ENCODE measurements around the gene PTPRG.

The PTPRG gene

DNA sequence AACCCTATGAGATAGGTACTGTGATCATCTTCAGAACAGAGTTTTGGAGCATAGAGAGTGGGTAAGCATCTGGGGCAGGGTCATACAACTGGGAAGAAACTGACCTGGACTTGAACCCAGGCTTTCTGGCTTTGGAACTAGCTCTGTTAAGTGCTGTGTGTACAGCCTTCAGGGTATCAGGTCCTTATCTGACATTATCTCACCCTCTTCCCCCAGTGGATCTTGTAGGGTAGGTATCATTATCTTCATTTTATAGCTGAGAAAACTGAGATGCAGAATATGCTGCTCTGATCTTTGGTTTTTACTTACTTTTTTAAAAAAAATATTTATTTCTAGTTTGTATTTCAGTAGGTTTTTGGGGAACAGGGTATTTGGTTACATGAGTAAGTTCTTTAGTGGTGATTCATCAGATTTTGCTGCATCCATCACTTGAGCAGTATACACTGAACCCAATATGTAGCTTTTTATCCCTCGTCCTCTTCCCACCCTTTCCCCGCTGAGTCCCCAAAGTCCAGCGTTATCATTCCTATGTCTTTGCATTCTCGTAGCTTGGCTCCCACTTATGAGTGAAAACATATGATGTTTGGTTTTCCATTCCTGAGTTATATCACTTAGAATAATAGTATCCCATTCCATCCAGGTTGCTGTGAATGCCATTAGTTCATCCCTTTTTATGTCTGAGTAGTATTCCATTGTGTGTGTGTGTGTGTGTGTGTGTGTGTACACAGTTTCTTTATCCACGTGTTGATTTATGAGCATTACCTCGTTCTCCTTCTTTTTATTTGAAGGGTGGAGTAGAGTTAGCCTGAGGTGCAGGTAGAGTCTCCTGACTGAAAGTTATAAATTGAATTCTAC is 271.2 kb downstream of the PTPRG start:
- DNase-seq: no peak

DNA sequence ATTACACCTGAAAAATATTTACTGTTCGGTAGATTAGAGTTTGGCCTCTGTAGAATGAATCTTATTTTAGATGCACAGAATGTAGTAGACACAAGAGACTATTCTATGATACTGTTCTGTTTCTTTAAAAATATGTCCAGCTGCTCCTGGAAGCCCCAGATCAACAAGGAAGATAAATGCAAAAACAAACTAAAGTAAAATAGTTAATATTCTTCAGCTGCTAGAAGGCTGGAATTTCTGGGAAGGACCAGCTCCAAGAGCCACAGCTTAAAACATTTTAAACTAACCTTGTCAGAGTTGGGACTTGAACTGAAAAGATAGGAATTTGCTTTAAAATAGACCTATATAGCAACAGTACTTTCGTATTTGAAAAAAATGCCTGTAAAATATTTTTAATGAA is 277.9 kb downstream of the PTPRG start:
- DNase-seq: no peak

DNA sequence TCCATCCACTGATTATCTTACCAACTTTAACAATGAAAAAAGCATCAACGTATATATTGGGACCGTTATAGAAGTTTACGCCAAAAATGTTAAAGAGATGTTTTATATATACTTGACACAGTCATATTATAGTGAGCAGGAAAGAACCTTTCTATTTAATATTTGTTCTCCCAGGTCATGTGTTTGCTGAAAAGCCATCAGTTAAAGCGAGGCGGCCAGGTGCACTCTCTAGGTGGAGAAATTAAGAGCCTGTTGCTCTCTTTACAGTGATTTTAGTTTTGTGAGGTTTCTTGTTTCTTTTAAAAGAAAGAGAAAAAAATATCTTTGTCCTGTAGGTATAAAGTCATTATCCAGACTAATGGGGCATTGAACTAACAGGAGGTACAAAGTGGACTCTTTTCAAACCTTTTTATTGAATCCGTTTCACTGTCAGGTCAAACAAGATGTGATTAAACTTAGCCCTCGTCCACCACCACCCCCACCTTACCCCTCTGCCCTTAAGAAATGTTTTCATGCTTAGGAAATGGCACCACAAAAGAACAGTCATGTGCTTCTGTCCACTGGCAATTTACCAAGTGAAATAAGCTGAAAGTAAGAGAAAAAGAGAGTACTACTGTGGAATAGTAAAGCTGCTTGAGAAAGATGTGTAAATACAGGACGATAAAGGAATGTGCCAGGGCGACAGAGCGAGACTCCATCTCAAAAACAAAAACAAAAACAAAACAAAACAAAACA is 279.9 kb downstream of the PTPRG start:
- DNase-seq: peak; percentile 65

DNA sequence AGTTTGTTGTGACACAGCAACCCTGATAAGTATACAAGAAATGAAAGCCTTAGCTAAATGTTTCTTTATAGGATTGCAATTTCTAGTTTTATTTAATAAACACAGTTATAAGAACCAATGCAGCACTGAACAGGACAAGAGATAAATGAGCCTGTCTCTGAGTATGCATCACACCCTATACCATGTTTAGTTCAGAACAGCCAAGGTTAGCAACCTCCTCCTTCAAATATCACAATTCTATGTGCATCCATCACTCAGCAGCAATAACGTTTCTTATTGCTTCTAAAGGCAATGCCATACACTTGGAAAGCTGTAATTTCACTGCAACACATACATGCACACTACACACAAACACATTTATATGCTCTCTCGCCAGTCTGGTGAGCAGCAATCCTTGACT is 280.6 kb downstream of the PTPRG start:
- DNase-seq: no peak

DNA sequence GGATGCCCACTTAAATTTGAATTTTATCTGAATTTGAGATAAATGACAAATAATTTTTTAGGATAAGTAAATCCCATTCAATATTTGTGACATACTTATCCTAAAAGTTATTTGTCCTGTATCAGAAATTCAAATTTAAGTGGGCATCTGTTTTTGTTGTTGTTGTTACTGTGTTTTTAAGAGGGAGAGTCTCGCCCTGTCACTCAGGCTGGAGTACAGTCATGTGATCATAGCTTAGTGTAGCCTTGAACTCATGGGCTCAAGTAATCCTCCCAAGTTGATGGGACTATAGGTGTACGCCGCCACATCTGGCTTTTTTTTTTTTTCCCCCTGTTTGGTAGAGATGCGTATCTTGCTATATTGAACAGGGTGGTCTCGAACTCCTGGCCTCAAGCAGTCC is 283.0 kb downstream of the PTPRG start:
- no peak for DNase-seq

DNA sequence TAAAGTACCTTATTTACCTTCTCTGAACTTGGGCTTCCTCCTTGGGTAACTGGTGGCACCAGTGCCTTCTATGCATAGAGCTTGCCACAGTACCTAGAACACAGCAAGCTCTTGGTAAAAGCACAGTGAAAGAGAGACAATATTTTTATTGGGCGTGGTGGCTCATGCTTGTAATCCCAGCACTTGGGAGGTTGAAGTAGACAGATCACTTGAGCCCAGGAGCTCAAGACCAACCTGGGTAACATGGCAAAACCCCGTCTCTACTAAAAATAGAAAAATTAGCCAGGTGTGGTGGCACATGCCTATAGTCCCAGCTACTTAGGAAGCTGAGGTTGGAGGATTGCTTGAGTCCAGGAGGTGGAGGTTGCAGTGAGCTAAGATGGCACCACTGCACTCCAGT is 285.1 kb downstream of the PTPRG start:
- no peak for DNase-seq

DNA sequence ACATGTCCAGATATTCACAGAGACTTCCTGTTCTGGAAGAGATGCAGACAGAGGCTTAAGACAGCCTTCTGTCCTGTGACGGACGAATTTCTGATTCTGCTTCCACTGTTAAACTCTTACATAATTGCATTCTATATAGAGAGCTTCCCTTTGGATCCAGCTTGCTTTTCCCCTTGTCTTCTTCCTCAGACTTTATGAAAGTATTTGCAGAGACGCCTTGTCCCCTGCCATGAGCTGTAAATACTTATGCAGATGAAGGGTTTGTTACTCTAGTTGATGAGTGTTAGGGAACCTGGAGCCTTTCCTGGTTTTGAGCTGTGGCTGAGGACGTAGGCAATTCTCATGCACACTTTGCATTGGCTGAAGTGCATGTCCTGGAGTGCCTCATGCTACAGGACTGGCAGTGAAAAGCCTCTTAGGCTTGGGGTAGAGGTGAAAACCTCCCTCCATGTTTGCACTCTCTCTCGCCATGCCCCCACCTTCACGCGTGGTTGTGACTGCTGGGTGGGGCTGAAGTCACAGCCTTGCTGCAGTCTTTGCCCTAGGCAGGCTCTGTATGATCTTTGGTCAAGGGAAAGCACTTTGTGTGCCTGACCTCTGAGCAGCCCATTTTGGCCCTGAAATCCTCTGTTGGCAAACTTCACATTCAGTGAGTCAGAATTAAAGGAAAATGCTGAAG is 286.6 kb downstream of the PTPRG start:
- DNase-seq: no peak

DNA sequence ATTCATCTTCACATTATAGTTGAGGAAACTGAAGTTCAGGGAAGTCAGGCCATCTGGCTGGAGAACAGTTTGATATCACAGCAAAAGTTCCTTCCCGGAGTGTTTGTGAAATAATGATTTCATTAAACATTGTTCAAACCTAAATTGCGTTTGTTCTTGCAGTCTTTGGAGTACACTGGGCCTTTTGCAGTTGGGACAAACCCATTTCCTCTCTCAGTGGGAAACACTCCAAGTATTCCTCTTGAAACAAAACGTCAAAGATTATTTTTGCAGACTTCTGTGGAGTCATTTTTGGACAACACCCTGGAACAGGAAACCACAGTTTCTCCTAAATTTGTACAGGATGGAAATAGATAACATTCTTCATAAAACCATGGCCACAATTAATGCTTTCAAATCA is 287.5 kb downstream of the PTPRG start:
- no peak for DNase-seq

DNA sequence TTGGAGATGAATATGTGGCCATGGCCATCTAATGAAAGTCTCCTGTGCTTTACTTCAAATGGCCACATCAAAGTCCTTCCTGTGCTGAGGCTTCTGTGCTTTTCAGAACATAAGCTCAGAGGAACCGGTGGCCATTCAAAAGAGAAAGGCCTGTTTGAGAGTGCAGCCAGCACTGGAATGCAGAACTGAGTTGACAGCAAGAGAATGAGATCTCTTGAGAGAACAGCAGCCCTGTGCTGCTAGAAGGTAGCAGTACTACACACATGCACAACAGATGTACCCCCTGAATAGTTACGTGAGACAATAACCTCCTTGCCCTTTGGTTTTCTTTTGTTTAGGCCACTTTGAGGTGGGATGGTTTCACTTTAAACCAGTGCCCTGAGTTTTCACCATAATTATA is 292.5 kb downstream of the PTPRG start:
- DNase-seq: no peak

DNA sequence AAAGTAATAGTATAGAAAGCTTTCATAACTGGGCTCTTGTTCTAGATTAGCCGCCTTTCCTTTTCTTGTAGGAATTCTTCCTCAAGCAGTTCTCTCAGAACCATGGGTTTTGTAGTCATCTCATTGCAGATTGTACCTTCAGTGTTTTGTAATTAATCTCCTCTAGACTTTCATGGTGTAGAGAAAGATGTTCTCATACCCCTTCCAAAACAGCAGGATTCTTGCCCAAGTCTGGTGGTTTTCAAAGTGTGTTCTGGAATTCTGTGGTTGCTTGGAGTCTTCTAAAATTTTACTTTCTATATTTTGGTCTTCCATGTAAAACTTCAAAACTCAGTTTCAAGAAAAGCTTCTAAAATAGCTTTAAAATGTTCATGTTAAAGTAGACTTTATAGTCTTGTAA is 293.8 kb downstream of the PTPRG start:
- DNase-seq: no peak

DNA sequence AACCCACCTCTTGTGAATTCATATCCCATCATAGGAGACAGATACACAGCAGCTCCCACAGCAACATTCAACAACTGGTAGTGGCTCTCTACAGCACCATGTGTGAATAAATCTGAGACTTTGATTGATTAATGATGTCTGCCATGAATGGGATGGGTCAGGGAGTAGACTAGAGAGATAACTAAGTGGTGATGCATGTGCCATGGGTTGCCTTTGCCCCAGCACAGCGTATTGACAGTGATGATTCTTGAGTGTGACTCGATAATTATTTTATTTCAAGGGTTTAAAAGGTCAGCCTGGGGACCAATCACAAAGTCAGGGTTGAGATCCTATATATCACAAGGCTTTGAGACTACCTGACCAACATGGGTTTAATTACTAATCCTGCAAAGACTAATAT is 295.9 kb downstream of the PTPRG start:
- no peak for DNase-seq

DNA sequence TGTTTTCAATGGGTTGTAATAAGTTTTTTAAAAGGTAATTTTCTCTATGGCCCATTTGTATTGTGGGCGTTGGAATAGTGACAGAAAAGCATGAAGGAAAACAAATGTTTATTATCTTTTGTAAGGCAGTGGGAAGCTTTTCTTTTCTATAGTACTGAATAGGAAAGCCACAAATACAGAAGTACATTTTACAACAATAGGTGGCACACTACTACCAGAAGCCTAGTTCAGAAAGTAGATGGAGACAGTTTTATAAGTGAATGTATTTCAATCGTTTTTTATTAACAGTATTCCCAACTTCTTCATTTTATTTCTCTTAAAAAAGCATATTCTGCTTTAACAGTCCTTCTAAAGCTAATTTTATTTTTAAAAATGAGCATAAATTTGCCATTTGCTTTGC is 296.7 kb downstream of the PTPRG start:
- peak; percentile 35 for DNase-seq

DNA sequence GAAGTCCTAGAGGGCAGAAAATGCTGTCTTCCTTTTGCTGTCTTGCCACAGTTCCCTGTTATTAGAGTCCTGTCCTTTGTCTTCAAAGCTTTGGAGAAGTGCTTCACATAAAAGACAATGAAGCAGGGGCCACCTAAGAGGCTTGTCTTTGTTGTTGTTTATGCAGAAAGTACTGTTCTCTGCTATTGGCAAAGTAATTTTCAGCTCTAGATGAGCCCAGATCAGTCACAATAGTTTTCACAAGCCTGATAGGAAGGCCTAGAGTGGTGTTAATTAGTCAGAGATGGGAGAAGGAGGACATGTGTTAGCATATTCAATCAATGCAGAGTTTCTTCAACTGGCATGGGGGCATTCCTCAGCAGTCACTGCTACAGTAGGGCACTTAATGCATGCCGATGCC is 300.0 kb downstream of the PTPRG start:
- no peak for DNase-seq

DNA sequence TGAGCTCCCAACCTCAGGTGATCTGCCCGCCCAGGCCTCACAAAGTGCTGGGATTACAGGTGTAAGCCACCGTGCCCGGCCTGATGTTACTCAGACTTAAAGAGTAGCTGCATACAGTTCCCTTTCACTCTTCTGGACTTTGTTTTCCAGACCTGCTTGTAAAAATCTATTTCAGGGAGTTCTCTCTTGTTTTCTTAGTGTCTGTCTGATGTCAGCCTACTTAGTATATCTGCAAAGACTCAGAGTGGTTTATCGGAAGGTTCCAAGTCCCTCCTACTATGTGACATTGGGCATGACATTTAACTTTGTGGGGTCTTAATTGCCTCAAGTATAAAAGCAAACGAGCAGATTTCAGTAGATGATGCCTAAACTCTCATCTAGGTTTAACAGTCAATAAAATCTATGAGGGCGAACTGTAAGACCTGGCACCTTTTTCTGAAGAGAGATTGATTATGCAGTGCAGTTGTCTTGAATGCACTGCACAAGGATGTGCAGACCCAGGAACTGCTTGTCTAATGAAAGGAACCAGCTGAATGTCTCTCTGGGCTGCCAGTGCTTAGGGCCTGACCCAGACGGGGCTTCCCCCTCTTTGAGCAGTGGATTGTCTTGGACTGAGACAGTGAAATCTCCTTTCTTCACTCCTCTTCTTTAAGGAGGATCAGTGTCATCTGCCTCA is 301.4 kb downstream of the PTPRG start:
- no peak for DNase-seq

DNA sequence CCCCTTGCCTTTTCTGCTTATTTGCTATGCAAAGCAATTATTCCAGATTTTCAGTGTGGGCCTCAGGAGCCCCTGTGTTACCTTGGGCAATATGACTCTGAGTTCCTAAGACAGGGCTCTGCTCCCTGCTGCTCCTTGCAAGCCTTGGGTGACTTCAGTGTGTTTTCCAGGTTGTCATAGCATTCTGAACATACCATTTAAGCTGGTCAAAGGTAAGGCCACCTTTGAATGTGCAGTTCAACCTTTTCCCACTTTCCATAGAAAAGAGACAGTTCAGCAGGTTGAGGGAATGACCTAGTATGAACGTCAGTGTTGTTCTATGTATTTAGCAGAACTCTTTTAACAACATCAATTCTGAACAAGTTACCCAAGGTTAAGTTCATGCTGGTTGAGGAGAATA is 302.2 kb downstream of the PTPRG start:
- no peak for DNase-seq

DNA sequence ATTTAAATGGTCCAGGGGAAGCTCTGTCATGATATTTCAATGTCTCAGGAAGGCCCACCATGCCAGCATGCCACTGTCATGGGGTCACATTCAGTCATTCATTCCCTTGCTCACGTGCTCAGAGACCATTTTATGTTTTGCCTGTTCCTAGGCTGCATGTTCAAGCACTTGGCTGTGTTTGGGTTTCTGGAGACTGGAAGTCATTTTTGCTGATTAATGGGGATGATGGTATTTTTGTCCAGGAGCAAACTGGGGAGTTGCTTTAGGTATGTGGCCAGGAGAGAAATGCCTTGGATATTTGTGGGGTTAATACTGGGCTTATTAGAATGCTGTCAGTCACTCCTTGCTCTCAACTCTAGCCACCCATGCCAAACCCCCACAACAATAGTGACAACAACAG is 303.5 kb downstream of the PTPRG start:
- DNase-seq: no peak

DNA sequence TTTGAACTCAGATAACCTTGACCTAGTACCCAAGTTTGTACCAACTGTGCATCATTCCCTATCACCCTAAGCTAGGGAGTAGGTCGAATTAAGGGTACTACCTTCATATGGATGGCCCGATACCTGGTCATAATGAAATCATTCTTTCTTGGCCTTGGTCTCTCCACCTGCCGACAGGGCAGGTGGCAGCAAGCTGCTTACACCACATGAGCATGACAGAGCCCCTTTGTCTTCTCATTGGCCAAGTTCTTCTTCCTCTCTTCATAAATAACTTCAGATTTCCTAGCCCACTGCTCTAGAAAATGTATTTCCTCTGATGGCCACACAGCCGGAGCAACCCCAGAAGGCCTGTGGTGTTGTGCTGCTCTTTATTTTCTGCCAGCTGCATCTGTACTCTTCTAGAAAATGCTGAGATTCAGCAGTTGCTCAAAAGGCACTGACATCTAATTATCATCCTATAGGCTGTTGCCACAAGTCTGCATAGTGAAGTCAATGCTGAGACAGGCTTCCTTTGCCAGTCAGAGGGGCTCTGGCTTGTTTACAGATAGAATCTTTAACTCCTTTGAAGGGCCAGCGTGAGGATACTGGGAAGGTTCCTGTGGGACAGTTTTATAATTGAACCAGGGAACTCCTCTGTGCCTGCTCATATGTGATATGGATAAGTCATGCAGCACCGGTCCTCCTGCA is 304.2 kb downstream of the PTPRG start:
- DNase-seq: no peak

DNA sequence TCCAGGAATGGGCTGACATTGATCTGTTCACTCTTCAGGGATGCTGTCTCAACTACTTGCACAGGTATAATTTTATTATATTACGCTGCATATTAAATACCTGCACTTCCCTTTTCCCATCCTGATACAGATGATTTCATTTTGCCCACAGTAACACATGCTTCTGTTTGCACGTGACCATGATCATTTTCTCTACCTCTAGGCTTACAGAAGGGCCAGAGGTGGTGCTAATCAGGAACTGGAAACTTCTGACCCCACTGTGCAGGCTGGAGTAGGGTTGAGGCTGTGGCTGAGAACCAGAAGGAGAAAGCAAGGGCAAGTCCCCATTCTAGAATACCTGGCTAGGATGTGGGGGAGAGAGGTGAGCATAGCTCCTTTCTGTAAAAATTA is 304.8 kb downstream of the PTPRG start:
- no peak for DNase-seq

DNA sequence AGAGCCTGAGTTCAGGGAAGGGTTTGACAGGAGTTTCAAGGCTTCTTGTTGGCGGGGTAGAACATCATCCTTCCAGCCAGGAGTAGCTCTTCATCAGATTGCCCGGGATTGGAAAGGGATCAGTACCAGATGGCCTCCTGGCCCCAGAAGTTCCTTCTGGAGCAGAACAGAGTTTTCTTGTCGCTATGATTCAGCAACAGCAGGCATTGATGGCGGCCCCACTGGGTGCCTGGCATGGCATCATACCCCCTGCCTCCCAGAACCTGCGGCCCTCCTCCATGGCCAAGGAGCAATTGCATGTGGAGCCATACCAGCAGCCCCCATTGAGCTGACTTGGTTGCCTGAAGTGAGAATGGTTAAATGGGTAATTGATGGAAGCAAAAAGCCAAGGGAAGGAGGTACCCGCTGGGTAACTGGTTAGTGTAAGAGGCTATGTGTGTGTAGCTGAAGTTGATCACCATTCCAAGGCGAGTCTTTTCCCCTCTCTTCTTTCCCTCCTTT is 305.6 kb downstream of the PTPRG start:
- DNase-seq: no peak

DNA sequence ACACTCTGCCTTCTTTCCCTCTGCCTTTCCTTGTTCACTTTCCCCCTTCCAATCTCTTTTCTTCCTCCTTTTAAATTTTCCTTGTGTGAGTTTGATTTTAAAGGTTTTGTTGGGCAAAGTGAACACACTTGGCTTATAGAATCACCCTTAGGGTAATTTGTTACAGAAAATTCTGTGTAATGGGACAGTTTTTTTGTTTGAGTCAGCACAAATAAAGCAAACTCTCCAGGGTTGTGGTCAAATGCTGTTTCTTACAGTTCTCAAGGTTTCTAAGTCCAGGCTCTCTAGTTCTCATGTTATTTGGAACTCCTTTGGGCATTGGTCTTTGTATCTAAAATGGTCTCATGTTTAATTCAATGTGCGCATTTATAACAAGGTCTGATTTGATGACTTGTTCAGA is 307.1 kb downstream of the PTPRG start:
- DNase-seq: no peak

DNA sequence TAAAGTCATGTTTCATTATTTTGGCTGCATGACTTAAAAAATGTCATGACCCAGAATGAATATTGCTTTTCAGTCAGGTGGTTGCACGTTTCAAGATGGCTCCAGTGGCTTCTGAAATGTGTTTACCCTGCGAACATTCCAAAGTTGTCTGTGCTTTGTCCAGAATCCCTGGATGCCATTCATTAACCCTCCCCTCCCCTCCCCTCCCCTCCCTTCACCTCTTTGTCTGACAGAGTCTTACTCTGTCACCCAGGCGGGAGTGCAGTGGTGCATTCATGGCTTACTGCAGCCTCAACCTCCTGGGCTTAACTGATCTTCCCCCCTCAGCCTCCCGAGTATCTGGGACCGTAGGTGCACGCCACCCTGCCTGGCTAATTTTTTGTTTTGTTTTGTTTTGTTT is 308.0 kb downstream of the PTPRG start:
- DNase-seq: no peak

DNA sequence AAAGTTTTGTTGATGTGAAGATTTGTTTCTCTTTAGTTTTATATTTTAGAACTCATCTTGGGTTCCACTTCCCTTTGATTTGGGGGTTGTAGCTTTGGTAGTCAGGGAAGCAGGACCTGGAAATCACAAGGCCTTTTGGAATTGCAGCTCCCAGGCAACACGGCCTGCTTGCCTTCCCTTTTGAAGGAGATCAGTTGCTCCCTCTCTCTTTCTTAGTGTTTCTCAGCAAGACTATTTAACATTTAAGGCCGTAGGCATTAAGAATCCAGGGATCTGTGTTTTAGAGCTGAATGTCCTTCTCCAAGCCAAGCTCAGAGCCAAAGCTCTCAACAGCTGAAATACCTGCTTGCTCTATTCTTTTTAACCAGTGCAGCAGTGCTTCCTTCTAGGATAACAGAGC is 310.3 kb downstream of the PTPRG start:
- no peak for DNase-seq

All from NCI-H69 (cell line).